Left hindlimb (tissue), 1 donor: ENCODE measurements around the gene GALNT2.

Source experiments
- DNase-seq: peaks from one replicate; pipeline ENCODE4 v3.0.0-alpha.2; 2018

The GALNT2 gene

DNA sequence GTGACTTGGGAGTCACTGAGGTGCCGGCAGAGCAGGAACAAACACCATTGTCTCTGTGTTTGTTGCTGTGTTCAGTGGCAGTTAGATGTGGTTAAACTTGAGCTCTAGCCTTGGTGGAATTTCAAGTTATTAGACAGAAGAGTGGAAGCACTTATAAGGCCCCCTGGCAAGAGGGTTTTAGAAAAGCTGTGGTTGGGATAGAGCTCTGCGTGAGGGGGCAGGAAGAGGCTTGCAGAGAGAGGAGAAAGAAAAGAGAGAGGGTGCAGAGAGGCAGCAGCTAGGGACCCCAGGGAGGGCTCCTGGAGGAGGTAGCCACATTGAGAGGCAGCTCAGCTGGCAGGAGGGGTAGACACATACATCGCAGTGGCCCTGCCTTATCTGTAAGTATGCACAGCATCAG is 128.2 kb downstream of the GALNT2 start:
- DNase-seq = no peak

DNA sequence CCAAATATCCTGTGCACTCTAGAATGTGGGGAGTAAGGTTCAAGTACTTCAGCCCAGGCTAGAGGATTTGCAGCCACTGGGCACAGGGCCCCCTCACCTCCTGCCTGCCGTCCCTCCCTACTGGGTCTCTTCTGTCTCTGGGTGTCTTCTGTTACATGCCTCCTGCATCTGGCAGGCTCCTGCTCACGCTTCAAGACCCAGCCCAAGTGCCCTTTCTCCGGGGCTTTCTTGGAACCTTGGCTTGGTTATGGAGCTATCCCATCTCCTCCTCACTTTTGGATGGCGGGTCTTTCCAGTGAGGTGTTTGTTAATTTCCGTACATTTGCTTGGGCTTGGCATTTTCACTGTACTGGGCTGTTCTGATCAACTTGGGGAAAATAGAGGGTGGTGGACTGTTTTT is 129.0 kb downstream of the GALNT2 start:
- DNase-seq = no peak

DNA sequence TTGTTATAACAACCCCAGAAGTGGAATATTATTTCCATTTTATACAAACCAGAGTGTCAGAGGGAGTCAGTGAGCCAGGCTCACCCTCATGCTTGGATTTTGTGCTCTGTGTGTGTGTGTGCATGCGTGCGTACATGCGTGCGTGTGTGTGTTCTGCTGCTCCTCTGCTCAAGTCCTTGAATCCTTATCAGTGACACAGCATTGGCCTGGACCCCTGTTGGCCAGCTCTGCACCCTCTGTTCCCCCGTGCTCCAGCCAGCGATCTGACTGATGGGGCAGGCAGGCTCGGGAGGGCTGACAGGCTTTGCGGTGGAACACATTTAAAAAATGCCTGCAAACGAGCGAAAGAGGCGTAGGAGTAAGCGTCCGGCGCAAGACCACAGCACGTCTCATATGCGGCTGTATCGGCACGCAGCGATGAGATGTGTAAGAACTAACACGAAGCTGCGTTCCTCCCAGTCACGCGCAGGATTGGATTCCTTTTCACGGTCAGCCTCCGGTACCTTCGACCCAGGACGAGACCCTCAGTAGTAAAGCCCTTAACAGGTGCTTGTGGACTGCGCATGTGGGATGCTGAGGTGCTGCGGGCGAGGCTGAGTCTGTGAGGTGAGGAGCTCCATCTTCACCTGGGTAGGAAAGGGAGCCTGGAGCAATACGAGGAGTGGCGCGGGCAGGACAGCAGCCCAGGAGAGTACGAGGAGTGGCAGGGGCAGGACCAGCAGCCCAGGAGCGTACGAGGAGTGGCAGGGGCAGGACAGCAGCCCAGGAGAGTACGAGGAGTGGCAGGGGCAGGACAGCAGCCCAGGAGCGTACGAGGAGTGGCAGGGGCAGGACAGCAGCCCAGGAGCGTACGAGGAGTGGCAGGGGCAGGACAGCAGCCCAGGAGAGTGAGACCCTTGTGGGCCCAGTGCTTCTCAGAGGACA is 130.9 kb downstream of the GALNT2 start:
- DNase-seq = no peak

DNA sequence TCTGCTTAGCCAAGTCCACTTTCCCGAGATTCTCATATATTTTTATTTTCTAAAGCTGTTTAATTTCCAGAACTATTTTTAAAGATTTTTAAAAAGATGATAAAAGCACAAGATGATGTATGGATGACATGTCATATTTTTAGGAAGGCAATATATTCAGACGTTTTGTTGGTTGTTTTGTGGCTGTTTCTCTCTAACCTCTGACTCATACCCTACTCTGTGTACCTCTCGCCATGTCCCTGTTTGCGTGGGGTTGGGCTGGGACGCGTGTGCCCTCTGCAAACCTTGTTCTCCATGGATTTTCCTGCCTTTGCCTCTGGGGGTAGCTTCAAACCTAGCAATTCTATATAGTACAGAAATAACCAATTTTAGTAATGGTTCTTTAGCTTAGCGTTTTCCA is 132.0 kb downstream of the GALNT2 start:
- DNase-seq = no peak

DNA sequence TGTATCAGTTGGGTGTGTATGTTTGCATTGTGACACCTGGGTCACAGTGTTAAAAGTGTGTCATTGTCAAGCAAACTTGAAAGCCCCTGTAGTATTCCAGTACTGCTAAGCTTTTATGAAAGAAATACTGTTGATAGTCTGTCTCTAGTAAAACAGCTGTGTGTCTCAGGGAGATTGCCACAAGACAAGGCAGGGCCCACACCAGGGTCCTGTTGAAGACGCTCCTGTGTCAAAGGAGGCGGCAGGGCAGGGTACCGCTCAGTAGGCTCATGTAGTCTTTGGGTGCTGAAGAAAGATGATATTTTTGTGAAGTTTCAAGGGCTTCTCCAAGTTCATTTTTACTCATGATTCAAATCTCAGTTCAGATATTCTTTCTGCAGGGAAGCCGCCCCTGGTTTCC is 132.5 kb downstream of the GALNT2 start:
- DNase-seq = no peak

DNA sequence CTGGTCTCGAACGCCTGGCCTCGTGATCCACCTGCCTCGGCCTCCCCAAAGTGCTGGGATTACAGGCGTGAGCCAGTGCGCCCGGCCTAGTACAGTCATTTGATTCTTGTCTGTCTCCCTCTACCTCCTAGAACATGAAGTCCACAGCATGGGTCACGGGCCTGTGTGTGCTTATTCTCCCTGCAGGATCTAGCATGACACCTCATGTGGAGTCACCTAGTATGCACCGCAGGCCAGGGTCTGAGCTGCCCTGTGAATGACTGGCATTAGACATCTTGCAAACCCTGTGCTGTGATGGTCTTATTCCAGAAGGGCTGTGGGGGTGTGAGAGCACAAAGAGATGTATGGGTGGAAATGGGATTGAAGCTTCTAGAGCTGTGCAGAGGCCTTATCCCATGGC is 133.2 kb downstream of the GALNT2 start:
- no peak for DNase-seq

DNA sequence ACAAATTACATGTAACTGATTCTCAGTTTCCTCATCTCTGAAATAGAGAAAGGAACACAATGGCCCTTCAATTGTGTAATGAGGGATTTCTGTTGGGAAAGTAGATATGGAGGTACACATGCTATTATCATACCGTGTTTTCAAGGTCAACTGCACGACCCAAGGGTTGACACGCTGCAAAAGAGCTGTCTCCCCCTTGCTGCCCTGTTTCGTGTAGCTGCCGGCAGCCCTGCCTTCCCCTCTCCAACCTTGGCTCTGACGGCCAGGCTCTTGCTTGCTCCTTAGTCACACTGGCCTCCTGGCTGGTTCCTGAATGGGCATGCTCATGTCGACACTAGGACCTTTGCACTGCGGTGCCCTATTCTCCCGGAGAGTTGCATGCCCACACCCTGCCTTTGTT is 134.4 kb downstream of the GALNT2 start:
- no peak for DNase-seq

DNA sequence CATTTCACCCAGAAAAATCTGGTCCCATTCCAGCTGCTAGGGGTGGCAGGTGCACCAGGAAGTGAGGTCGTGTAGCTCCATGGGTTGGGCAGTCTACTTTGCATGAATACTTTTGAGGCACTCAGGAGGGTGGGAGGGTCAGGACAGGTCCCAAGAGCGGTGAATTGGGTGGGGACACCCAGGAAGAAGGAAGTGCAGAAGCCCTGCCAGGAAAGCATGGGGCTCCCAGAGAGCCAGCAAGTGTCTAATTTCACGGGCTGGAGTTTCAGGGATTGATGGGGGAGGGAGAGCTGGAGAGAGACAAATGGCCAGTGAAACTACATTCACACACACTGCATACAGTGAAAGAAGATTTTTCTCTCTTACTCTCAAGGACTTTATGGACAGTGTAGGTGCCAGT is 137.8 kb downstream of the GALNT2 start:
- DNase-seq = no peak

DNA sequence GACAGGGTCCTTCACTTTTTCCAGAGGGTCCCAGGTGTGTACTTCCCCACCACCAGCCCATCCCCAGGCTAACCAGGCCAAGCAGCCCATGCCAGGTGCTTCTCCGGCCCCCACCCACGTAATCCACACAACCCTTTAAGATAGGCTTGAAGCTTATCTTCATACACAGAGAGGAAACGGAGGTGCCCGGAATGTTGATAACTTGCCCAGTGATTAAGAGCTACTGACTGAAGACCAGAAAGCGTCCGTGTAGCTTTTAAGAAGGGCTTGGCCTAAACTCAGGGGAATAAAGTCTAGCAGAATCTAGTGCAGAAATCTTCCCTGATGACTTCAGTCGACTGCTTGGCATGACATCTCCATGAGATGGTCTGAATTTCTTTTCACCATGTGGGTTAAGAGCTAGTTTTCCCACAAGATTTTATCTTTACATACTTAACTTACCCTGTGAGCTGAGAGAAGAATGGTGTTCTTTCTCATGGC is 138.7 kb downstream of the GALNT2 start:
- no peak for DNase-seq

DNA sequence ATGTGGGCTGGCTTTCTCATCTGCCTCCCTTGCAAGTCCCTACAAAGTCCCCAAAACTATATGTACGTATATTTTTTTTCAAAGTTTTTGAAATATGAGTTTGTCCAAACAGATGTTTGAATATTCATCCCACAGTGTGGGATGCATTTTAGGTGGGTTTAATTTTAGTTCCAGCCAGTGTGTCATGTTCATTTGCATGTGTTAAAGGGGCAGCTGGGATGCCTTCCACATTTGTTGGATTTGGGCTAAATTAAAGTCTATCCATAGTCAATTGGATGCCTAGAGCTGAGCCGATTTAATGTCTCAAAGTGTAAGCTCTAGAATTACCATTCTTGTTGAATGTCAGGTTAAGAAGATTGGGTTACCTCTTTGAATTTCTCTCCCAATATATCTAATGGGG is 139.2 kb downstream of the GALNT2 start:
- no peak for DNase-seq

DNA sequence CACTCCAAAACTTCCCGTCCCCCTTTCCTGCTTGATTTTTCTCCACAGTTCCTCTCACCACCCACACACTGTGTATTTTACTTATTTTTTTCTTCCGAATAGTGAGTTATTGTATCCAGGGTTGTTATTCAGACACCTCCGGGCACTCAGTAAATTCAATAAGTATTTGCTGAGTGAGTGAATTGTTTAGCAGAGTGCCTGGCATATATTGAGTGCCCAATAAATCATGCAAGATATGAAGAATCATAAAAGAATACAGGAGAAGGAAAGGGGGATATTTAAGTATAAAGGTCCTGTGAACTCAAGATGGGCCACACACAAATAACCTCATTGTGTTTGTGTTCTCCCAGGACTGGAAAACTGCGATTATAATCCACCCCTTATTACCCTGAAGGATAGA is 139.9 kb downstream of the GALNT2 start:
- DNase-seq = no peak

DNA sequence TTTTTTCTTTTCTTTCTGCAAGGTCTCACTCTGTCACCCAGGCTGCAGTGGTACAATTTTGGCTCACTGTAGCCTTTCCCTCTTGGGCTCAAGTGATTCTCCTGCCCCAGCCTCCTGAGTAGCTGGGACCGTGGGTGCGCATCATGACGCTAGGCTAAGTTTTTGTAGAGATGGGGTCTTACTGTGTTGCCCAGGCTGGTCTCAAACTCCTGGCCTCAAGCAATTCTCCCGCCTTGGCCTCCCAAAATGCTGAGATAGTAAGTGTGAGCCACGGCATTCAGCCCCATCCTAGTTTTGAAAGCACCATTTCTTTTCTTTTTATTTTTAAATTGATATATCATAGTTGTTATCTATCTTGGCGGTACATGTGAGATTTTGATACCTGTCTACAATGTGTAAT is 140.6 kb downstream of the GALNT2 start:
- DNase-seq = no peak

DNA sequence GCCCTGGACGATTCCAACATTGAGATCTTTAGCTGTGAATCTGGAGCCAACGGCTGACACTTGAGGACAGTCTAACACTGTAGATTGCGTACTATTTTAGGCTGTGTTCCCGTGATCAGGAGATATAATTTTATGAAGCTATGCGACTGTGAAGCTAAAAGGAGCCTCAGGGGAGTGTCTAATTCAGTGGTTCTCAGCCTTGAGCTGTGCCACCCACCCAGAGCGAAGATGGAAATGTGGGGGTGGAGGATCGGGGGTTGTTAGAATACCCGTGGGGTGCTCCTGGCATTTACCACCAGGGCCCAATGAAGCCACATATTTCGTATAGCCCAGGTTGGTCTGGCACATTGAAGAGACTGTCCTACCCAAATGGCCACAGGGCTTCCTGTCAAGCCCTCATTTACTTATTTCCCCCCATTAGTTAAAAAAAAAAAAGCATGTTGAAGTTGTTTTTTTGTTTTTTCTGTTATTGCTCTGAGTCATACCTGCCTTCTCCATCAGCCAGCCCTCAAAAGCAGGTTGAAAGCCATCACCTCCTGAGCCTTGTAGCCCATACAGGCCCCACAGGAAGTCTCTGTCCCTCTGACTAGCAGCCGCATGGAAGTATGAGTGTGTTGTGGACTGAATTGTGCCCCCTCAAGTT is 141.7 kb downstream of the GALNT2 start:
- no peak for DNase-seq

DNA sequence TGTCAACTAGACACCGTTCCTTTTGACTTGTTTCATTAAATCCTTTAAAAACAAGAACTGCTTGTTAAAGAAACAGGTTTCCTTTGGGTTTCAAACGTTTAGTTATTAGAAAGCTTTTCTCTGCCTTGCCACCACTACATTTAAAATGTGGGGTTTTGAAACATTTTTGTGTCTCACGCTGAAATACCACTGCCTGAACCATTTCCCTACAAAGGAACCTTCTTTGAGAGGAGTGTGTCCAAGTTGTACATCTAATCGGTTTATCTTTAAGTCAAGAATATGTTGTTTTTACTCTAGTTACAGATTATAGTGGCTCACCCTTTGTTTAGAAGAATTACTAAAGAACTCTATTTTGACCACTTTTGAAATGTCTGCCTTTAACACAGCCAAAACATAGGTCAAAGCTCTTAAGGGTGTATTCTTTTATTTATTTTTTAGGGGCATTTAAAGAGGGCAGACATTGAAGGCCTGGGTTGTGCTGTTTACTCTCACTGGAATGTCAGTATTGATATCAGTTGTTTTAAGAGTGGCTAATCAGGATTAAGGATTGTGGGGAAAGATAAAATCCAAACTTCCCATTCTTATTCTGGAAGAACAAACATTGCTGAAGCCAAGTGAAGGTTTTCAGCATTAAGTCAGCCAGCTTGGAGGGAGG is 143.4 kb downstream of the GALNT2 start:
- DNase-seq = no peak

DNA sequence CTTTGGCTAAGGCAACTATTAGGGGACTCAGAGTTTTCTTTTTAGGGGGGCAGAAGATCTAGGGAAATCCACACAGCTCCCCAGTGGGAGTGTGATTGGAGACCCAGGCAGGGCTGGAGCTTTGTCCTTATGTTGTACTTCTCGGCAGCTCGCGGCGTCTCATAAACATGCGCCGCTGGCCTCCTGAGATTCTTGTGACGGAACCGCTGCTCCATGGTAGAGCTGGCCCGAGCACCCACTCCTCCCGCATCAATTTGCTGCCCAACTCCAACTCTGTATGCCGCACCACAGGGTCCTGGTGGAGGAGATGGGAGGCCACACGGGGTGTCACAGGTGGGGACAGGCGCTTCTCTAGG is 143.9 kb downstream of the GALNT2 start:
- DNase-seq = no peak

DNA sequence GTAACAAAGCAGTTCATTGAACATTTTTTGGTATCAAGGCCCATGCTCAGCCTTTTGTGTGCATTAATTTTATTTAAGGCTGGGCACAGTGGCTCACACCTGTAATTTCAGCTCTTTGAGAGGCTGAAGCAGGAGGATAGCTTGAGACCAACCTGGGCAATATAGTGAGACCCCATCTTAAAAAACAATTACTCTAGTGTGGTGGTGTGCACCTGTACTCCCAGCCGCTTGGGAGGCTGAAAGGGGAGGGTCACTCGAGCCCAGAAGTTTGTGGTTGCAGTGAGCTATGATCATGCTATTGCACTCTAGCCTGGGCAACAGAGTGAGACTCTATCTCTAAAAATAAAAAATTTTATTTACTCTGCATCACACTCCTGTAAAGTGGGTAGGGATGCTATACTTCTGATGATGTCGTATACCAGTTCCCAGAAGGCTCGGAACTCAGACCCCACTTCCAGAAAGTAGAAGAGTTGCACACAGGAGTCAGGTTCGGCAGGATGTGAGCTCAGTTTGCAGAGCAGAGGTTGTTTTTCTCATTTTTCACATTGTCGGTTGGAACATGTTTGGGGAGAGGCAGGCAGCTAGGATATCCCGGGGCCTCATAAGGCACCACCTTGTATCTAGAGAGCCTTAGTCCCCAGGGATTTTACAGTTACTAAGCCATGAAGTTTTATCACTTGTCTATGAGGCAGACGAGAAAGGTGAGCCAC is 144.6 kb downstream of the GALNT2 start:
- DNase-seq = no peak

DNA sequence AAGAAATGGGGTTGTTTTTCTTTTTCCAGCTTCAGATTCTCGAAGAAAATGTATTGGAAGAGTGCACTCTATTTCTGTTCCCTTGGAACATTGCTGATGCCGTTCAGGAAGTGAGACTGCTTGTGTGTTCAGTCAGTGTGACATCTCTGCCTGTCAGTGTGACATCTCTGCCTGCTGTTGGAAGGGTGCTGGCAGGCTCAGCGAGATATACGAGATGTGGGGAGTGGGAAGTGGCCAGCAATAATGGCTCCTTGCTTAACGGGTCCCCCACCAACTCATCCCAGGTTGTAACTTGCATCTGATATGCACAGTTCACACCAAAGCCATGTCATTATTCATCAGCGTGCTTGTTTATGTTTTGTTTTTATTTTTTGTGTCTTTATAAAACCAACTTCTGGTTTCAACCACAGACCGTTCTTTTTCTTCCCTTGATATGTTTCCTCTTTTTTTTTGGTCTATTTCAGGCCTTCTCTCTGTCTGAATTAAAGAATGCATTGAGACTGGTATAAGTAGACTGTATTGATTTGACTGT is 145.4 kb downstream of the GALNT2 start:
- DNase-seq = no peak

DNA sequence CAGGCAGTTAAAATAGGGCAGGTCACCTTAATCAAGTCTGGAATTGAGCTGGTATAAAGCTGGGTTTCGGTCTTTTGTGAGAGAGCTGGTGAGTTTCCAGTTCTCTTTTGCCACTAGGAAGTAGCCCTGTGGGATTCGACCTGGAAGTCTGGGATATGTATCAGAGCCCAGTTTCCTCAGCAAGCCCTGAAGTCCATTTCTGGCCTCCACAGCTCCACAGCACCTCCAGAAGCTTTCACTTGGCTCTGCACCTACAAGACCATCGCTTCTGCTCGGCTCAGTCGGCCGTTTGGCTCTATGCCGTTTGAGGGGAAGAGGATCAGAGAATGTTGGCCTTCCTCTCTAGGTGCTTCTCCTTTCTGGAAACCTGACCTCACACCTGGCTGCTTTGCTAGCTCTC is 148.0 kb downstream of the GALNT2 start:
- DNase-seq = peak; percentile 64

DNA sequence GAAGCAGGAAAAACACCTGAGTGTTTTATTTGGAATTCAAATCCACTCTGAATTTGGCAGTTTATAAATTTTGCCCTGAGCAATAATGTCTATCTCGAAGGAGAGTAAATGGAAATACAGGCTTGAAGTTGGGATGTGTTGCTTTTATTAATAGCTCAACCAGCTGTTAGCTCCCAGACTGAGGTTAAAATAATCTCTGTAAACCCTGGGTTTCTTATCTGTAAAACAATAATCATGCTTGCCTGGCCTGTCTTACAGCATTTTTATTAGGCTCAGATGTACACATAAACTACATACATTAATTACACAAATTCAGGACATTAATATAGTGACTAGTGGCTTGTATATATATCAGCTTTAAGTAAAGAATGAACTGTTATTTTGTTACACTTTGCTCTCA is 148.5 kb downstream of the GALNT2 start:
- DNase-seq = no peak

DNA sequence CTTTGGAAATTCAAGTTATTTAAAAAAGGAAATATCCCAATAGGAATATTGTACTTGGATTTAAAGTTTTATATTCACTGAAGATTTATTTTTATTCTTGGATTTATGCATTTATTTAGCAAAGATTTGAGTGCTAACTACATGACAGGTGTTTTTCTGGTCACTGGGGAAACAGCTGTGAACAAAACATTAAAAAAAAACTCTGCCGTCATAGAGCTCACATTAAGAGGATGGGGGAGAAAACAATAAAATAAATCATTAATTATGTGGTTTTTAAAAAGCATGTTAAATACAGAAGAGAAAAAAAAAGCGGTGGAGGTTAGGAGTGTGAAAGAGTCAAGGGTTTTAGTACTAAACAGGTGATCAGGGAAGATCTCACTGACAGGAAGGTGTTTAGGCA is 149.9 kb downstream of the GALNT2 start:
- DNase-seq = no peak

DNA sequence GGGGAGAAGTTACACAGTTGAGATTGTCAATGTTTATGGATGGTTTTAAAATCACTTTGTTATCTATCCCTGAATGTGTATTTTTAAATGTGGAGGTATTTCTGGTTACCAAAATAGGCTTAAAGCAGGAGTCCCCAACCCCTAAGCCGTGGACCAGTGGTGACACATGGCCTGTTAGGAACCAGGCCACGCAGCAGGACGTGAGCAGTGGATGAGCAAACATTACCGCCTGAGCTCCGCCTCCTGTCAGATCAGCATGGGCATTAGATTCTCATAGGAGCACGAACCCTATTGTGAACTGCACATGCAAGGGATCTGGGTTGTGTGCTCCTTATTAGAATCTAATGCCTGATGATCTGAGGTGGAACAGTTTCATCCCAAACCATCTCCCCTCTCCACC is 151.6 kb downstream of the GALNT2 start:
- DNase-seq = no peak

DNA sequence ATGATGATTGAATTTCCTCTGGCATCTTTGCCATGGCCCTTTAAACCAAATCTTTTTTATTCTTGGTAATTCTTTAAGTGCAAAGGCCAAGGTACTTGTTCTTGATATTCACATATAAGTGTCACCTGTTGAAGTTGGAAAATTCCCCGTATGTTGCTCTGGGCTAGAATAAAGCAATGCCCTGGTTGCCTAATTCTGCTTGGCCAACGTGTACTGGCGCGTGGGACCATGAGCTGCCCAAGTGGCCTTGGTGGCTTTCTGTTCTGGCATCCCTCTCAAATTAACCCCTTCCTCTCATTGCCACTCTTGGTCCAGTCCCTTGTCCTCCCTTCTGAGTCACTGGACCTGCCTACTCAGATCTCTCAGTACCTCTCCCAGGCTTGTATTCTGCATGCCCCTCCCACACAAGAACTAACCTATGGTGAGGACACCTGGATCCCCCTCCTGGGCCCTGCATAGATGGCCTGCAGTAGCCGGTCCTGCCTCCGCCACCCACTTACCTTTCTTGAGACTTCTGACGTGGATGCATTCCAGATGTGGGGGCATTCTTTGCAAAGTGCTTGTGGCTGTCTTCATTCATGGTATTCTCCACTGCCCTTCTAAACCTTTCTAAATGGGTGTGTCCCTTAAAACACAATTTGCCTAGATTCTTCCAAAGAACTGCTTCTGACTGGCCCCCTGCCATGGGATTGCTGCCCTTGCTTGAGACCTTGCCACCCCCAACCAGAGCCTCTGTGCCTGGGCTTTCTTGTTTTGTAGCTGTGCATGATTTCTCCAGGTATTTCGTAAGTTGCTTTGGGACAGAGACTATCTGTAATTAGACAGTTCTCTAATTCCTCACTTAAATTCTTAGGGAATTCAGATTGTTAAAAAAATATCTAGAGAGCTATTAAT is 152.4 kb downstream of the GALNT2 start:
- DNase-seq = no peak
